H1 (cell line): ENCODE measurements around the gene CASP1. TPM values are rescaled to one million over a fixed set of nuclear protein-coding genes. Genes with fewer than 3 reads are reported as not detected.

Source experiments
- CTCF ChIA-PET: fragments of 300-600 bp; sonication (Branson Sonifier 250); formaldehyde crosslinking; loops from one replicate; lab custom pipeline; 2021; ENCODE audit not compliant: partially characterized antibody; lab: Charles Lee
- POLR2A ChIA-PET: fragments of 300-600 bp; sonication (Branson Sonifier 250); formaldehyde crosslinking; loops from one replicate; lab custom pipeline; 2021; ENCODE audit warnings: inconsistent platforms; ENCODE audit not compliant: partially characterized antibody; lab: Charles Lee
- DNase-seq, 2 experiments: peaks; one replicate each; pipeline versions ENCODE4 v3.0.0 to v3.0.0-alpha.2; 2010 to 2022; ENCODE audit warnings: low spot score in 2 of 2, low read depth in 1 of 2, mixed read lengths in 1 of 2
- FAIRE-seq: peaks from 2 replicates; lab custom pipeline; 2011; peaks lifted over from hg19 to GRCh38; lab: Jason Lieb, UNC
- H2AFZ ChIP-seq: 2 replicates; pipeline ENCODE4 v1.8.1; 2012; ENCODE audit warnings: low read length, inconsistent platforms
- H2AK5ac ChIP-seq: 2 replicates; pipeline ENCODE4 v1.6.1; 2013; ENCODE audit warnings: low read depth, low read length
- H2BK120ac ChIP-seq: replicated peaks from 2 replicates; pipeline ENCODE3; 2013; ENCODE audit warnings: low read depth, low read length, inconsistent platforms
- H2BK12ac ChIP-seq: 2 replicates; pipeline ENCODE4 v1.6.1; 2013; ENCODE audit warnings: low read depth, low read length
- H2BK15ac ChIP-seq: 2 replicates; pipeline ENCODE4 v1.6.1; 2013; ENCODE audit warnings: low read length
- H2BK20ac ChIP-seq: 2 replicates; pipeline ENCODE4 v1.6.1; 2013; ENCODE audit warnings: low read length
- H2BK5ac ChIP-seq: 2 replicates; pipeline ENCODE4 v1.6.1; 2013; ENCODE audit warnings: low read depth, low read length
- H3K14ac ChIP-seq: 2 replicates; pipeline ENCODE4 v1.6.1; 2013; ENCODE audit warnings: inconsistent platforms; ENCODE audit not compliant: insufficient read length
- H3K18ac ChIP-seq: 2 replicates; pipeline ENCODE4 v1.6.1; 2013; ENCODE audit warnings: low read length; ENCODE audit errors: extremely low read depth
- H3K23ac ChIP-seq: 2 replicates; pipeline ENCODE4 v1.6.1; 2013; ENCODE audit warnings: inconsistent platforms; ENCODE audit not compliant: insufficient read length
- H3K23me2 ChIP-seq: 2 replicates; pipeline ENCODE4 v1.6.1; 2013; ENCODE audit warnings: low read depth, low read length
- H3K27ac ChIP-seq: 2 replicates; pipeline ENCODE4 v1.6.1; 2011; ENCODE audit warnings: low read depth, low read length, inconsistent platforms
- H3K27me3 ChIP-seq, 4 experiments: replicated peaks in 1 of 4; 1 replicate in 1 of 4; 2 replicates in 3 of 4; pipeline versions ENCODE4 v1.6.1 to v1.8.1; 2011 to 2013; ENCODE audit warnings: low read length in 3 of 4, mild to moderate bottlenecking in 3 of 4, inconsistent platforms in 2 of 4, mixed read lengths in 2 of 4, moderate library complexity in 1 of 4; ENCODE audit not compliant: control insufficient read depth in 3 of 4, insufficient read depth in 3 of 4; ENCODE audit errors: extremely low read depth in 1 of 4
- H3K36me3 ChIP-seq, 4 experiments: 2 replicates each; pipeline versions ENCODE4 v1.6.1 to v1.8.1; 2011 to 2013; ENCODE audit warnings: mild to moderate bottlenecking in 4 of 4, low read length in 3 of 4, moderate library complexity in 2 of 4, control low read depth in 1 of 4, inconsistent platforms in 1 of 4; ENCODE audit not compliant: insufficient read depth in 4 of 4, control insufficient read depth in 2 of 4
- H3K4ac ChIP-seq: replicated peaks from 2 replicates; pipeline ENCODE3; 2013; ENCODE audit warnings: low read length, low read depth, mixed read lengths, inconsistent platforms; ENCODE audit not compliant: insufficient read length
- H3K4me1 ChIP-seq, 4 experiments: replicated peaks in 1 of 4; 1 replicate in 1 of 4; 2 replicates in 3 of 4; pipeline versions ENCODE4 v1.6.1 to v1.8.1; 2011 to 2013; ENCODE audit warnings: low read length in 3 of 4, inconsistent platforms in 2 of 4, mixed read lengths in 1 of 4; ENCODE audit not compliant: insufficient read depth in 4 of 4, control insufficient read depth in 3 of 4
- H3K4me2 ChIP-seq, 2 experiments: 2 replicates each; pipeline versions ENCODE4 v1.6.1 to v1.8.1; 2011 to 2013; ENCODE audit warnings: low read depth in 2 of 2, low read length in 2 of 2, control low read depth in 1 of 2, inconsistent platforms in 1 of 2, mild to moderate bottlenecking in 1 of 2; ENCODE audit not compliant: insufficient read depth in 1 of 2
- H3K4me3 ChIP-seq, 4 experiments: fragments of 200-600, 300-600 bp in 1 of 4; sonication (generic), shearing (Covaris generic), sonication (Bioruptor Twin) in 1 of 4; 2 replicates each; pipeline versions ENCODE4 v1.5.1 to v1.8.1; 2011 to 2016; ENCODE audit warnings: low read length in 4 of 4, low read depth in 3 of 4, control low read depth in 2 of 4, inconsistent platforms in 2 of 4, mild to moderate bottlenecking in 2 of 4, mixed read lengths in 1 of 4, moderate library complexity in 1 of 4; ENCODE audit not compliant: insufficient read depth in 2 of 4; ENCODE audit errors: extremely low read depth in 1 of 4
- H3K56ac ChIP-seq: replicated peaks from 2 replicates; pipeline ENCODE3; 2013; ENCODE audit warnings: low read depth, mild to moderate bottlenecking, mixed read lengths, low read length, inconsistent platforms; ENCODE audit not compliant: insufficient read length
- H3K79me1 ChIP-seq: 2 replicates; pipeline ENCODE4 v1.6.1; 2013; ENCODE audit warnings: low read depth, low read length, control low read depth
- H3K79me2 ChIP-seq, 2 experiments: 2 replicates each; pipeline versions ENCODE4 v1.6.1 to v1.8.1; 2012 to 2013; ENCODE audit warnings: low read length in 2 of 2, mild to moderate bottlenecking in 2 of 2, inconsistent platforms in 1 of 2; ENCODE audit not compliant: insufficient read depth in 2 of 2, control insufficient read depth in 1 of 2
- H3K9ac ChIP-seq, 4 experiments: replicated peaks in 1 of 4; 1 replicate in 1 of 4; 2 replicates in 3 of 4; pipeline versions ENCODE4 v1.6.1 to v1.8.1; 2011 to 2013; ENCODE audit warnings: low read depth in 3 of 4, low read length in 3 of 4, control low read depth in 2 of 4, mild to moderate bottlenecking in 2 of 4, moderate library complexity in 2 of 4, inconsistent platforms in 1 of 4; ENCODE audit errors: extremely low read depth in 1 of 4
- H3K9me3 ChIP-seq, 2 experiments: 2 replicates each; pipeline versions ENCODE4 v1.6.1 to v1.8.1; 2012 to 2013; ENCODE audit warnings: mild to moderate bottlenecking in 2 of 2, moderate library complexity in 2 of 2, control low read depth in 1 of 2, inconsistent platforms in 1 of 2, low read depth in 1 of 2, low read length in 1 of 2, mixed read lengths in 1 of 2; ENCODE audit not compliant: insufficient read depth in 2 of 2
- H4K20me1 ChIP-seq, 2 experiments: replicated peaks in 1 of 2; 2 replicates each; pipeline versions ENCODE3 to v1.8.1; 2011 to 2013; ENCODE audit warnings: inconsistent platforms in 2 of 2, low read length in 2 of 2, mild to moderate bottlenecking in 1 of 2; ENCODE audit not compliant: insufficient read depth in 2 of 2, control insufficient read depth in 1 of 2
- H4K5ac ChIP-seq: 2 replicates; pipeline ENCODE4 v1.6.1; 2013; ENCODE audit warnings: low read length, low read depth, mixed read lengths, inconsistent platforms; ENCODE audit not compliant: insufficient read length
- H4K8ac ChIP-seq: 2 replicates; pipeline ENCODE4 v1.8.0; 2013; ENCODE audit warnings: mild to moderate bottlenecking, moderate library complexity, low read length, inconsistent platforms; ENCODE audit not compliant: insufficient read depth; ENCODE audit errors: extremely low read depth
- H4K91ac ChIP-seq: replicated peaks from 2 replicates; pipeline ENCODE3; 2013; ENCODE audit warnings: low read length, mixed read lengths, inconsistent platforms; ENCODE audit not compliant: insufficient read length
- BCL11A ChIP-seq, 2 experiments: IDR thresholded peaks; one replicate each; pipeline ENCODE4 v1.6.1; 2011; ENCODE audit warnings: low read depth in 2 of 2, low read length in 2 of 2, mild to moderate bottlenecking in 2 of 2
- GABPA ChIP-seq: IDR thresholded peaks from 2 replicates; pipeline ENCODE4 v1.6.1; 2011; ENCODE audit warnings: mild to moderate bottlenecking, low read length, moderate library complexity, borderline replicate concordance; ENCODE audit not compliant: insufficient read depth
- HDAC2 ChIP-seq, 2 experiments: fragments of 300-600 bp in 1 of 2; sonication (generic) in 1 of 2; IDR thresholded peaks; 2 replicates each; pipeline ENCODE4 v1.6.1; 2011 to 2012; ENCODE audit warnings: low read depth in 2 of 2, low read length in 2 of 2, mild to moderate bottlenecking in 2 of 2, moderate library complexity in 2 of 2, borderline replicate concordance in 1 of 2, inconsistent platforms in 1 of 2
- SIRT6 ChIP-seq: IDR thresholded peaks from one replicate; pipeline ENCODE4 v1.7.1; 2012; ENCODE audit warnings: low read length, inconsistent platforms
- SP1 ChIP-seq: IDR thresholded peaks from 2 replicates; pipeline ENCODE4 v1.6.1; 2011; ENCODE audit warnings: low read depth, low read length
- SP2 ChIP-seq: IDR thresholded peaks from 2 replicates; pipeline ENCODE4 v1.6.1; 2012; ENCODE audit warnings: mild to moderate bottlenecking, low read length, inconsistent platforms
- TBP ChIP-seq: IDR thresholded peaks from 2 replicates; pipeline ENCODE4 v1.6.1; 2011; ENCODE audit warnings: low read depth, low read length, improper control_type of control experiment
- USF2 ChIP-seq: IDR thresholded peaks from 2 replicates; pipeline ENCODE4 v1.6.1; 2011; ENCODE audit warnings: low read length, improper control_type of control experiment
- WGBS, 2 experiments: shearing (Covaris generic) in 1 of 2; methylation state at CpG; one replicate each; pipeline versions ENCODE4 v1.1.6 to v1.1.7; 2013 to 2015; ENCODE audit warnings: low lambda C conversion rate in 2 of 2, mixed read lengths in 2 of 2, inconsistent platforms in 1 of 2, low coverage in 1 of 2, missing lambda C conversion rate in 1 of 2; ENCODE audit not compliant: insufficient replicate concordance in 2 of 2, insufficient coverage in 1 of 2, insufficient read length in 1 of 2; ENCODE audit errors: extremely low coverage in 1 of 2, missing lambda C conversion rate in 1 of 2; 5-methylcytosine and 5-hydroxymethylcytosine counted together
- polyA plus RNA-seq, 7 experiments: library from polyadenylated mRNA; depleted of rRNA in 3 of 7; stranded (reverse) in 5 of 7; unstranded in 2 of 7; fragments of >200 nt in 5 of 7; fragments of 200-250 nt in 2 of 7; gene quantifications; 1 replicate in 5 of 7; 2 replicates in 1 of 7; 4 replicates in 1 of 7; pipeline versions ENCODE4 v1.2.1 to v1.2.3, GENCODE V29; 2011 to 2013; ENCODE audit warnings: missing spikeins in 2 of 7, mixed read lengths in 2 of 7
- total RNA-seq: library from RNA; stranded (reverse); fragmentation: NEBNext Ultra II Directional; extraction: Animal tissue kit (Norgen Biotek cat#: 25700); gene quantifications from 2 replicates; pipeline ENCODE4 v1.2.1, GENCODE V29; 2021

CASP1 gene
- total and polyA plus RNA-seq, 2 of the 8 experiments (the other 6 are each of a cell fraction or from before 2014, with no cell fraction given) = not detected

DNA sequence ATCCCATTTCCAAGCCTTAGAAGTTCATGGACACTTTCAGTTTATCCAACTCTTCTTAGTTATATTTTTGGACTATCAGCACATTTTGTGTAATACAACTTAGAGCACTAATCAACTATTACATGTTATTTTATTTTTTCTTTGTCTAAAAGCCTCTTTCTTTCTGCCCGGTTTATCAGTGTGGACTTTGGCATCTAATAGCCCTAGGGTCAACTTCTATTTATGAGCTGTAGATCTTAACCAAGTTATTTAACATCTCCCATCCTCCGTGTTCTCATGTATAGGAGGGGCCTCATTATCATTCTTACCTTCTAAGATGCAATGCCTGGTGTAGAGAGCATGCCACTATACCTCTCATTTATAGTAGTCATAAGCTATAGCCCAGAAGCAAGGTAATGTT is 5.8 kb upstream of the CASP1 start:
- FAIRE-seq = no peak
- H2BK12ac ChIP-seq = no peak overlapping the region
- WGBS, 2 experiments = 93% methylated on average over 2 of the region's 2 CpGs; no CpG with 5 or more reads in 1 of the 2 experiments

More for the DNA sequence above, 5.8 kb upstream of the CASP1 start:
- Histone ChIP-seq H3K4me3 (no peak overlapping the region), H4K91ac (no peak overlapping the region), H3K36me3 (no peaks in the 10 kb centered on the region), H2AK5ac (no peak overlapping the region), H3K56ac (no peak overlapping the region), H3K4me1 (no peaks in the 10 kb centered on the region), H2BK20ac (no peak overlapping the region), H4K20me1 (no peaks in the 10 kb centered on the region), H3K27ac (no peak overlapping the region), H2AFZ (no peak overlapping the region), H3K18ac (no peak overlapping the region), H3K9ac (no peak overlapping the region), H2BK15ac (no peak overlapping the region), H4K8ac (no peak overlapping the region), H3K14ac (no peak overlapping the region), H3K23ac (no peak overlapping the region), H3K23me2 (no peaks in the 10 kb centered on the region), H2BK120ac (no peak overlapping the region), H3K4me2 (no peak overlapping the region), H4K5ac (no peak overlapping the region), H3K79me2 (no peaks in the 10 kb centered on the region), H3K79me1 (no peaks in the 10 kb centered on the region), H2BK5ac (no peak overlapping the region), H3K27me3 (no peaks in the 10 kb centered on the region), H3K4ac (no peak overlapping the region), H3K9me3 (no peaks in the 10 kb centered on the region)
- ChIA-PET POLR2A (no interaction called here), CTCF (no interaction called here)
- DNase-seq = no peak
- TF ChIP-seq GABPA (no peak), SIRT6 (no peak), SP1 (no peak), TBP (no peak), USF2 (no peak), SP2 (no peak), HDAC2 (IDR thresholded peaks at IDR 0.05; ENCODE audit: borderline replicate concordance in 1 of 2, low read depth in 2 of 2, low read length in 2 of 2) (no peak), BCL11A (IDR thresholded peaks at IDR 0.05; ENCODE audit: low read depth in 2 of 2, low read length in 2 of 2) (no peak)
